H1 (cell line): ENCODE measurements around the gene HAVCR1.

Source experiments
- JUN ChIP-seq: IDR thresholded peaks from 2 replicates; pipeline ENCODE4 v1.6.1; 2011; ENCODE audit warnings: low read depth, mild to moderate bottlenecking, improper control_type of control experiment, low read length
- PHF8 ChIP-seq: fragments of 200-600 bp; sonication (generic); conservative IDR thresholded peaks from 2 replicates; pipeline ENCODE4 v1.7.1; 2012; ENCODE audit warnings: low read depth, mild to moderate bottlenecking, inconsistent platforms, low read length, moderate library complexity
- POLR2A ChIP-seq, 2 experiments: IDR thresholded peaks; 1 replicate in 1 of 2; 2 replicates in 1 of 2; pipeline ENCODE4 v1.6.1; 2011; ENCODE audit warnings: low read depth in 2 of 2, low read length in 2 of 2, mild to moderate bottlenecking in 2 of 2; ENCODE audit errors: control extremely low read depth in 1 of 2
- POLR2AphosphoS5 ChIP-seq: IDR thresholded peaks from 2 replicates; pipeline ENCODE4 v1.6.1; 2011; ENCODE audit warnings: low read depth, low read length
- SP1 ChIP-seq: IDR thresholded peaks from 2 replicates; pipeline ENCODE4 v1.6.1; 2011; ENCODE audit warnings: low read depth, low read length
- YY1 ChIP-seq: IDR thresholded peaks from 2 replicates; pipeline ENCODE4 v1.6.1; 2011; ENCODE audit warnings: low read depth, mild to moderate bottlenecking, low read length
- TF ChIP-seq, protein P1 (sequence below), 3 experiments: IDR thresholded peaks; 1 replicate in 2 of 3; 2 replicates in 1 of 3; pipeline versions ENCODE4 v1.5.1 to v1.6.1; 2011; ENCODE audit warnings: low read length in 3 of 3, mild to moderate bottlenecking in 3 of 3, inconsistent platforms in 2 of 3, low read depth in 1 of 3, moderate library complexity in 1 of 3; ENCODE audit not compliant: insufficient read depth in 1 of 3; ENCODE audit errors: control extremely low read depth in 1 of 3
- TF ChIP-seq, protein P2 (sequence below): IDR thresholded peaks from 2 replicates; pipeline ENCODE4 v1.6.1; 2012; ENCODE audit warnings: inconsistent platforms

DNA sequence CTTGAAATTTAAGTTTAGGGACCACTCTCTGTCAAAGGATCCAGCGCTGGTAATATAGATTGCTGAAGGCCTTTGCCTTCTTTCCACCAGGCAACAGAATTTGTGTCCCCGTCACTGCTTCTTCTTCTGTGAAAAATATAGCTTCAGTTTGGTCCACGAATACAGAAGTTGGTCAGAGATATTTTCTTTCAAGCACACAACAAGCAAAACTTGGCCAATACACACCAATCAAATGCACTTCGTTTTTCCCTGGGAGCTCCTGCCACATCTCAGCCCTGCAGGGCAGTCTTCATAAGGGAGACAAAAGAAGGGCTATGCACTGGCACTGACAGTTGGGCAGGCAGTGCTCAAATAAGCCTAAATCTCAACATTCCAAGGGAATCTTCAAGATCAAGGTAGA lies 27.0 kb upstream of the HAVCR1 start:
- TF ChIP-seq POLR2A (IDR thresholded peaks at IDR 0.05; ENCODE audit: control extremely low read depth in 1 of 2, low read depth in 2 of 2, low read length in 2 of 2) (no peak), JUN (no peak), YY1 (no peak), POLR2AphosphoS5 (no peak), PHF8 (no peak), SP1 (no peak)
- TF ChIP-seq, protein P1, sequence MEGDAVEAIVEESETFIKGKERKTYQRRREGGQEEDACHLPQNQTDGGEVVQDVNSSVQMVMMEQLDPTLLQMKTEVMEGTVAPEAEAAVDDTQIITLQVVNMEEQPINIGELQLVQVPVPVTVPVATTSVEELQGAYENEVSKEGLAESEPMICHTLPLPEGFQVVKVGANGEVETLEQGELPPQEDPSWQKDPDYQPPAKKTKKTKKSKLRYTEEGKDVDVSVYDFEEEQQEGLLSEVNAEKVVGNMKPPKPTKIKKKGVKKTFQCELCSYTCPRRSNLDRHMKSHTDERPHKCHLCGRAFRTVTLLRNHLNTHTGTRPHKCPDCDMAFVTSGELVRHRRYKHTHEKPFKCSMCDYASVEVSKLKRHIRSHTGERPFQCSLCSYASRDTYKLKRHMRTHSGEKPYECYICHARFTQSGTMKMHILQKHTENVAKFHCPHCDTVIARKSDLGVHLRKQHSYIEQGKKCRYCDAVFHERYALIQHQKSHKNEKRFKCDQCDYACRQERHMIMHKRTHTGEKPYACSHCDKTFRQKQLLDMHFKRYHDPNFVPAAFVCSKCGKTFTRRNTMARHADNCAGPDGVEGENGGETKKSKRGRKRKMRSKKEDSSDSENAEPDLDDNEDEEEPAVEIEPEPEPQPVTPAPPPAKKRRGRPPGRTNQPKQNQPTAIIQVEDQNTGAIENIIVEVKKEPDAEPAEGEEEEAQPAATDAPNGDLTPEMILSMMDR (IDR thresholded peaks at IDR 0.05; ENCODE audit: control extremely low read depth in 1 of 3, insufficient read depth in 1 of 3, low read depth in 1 of 3, low read length in 3 of 3), result no peak
- TF ChIP-seq, protein P2, sequence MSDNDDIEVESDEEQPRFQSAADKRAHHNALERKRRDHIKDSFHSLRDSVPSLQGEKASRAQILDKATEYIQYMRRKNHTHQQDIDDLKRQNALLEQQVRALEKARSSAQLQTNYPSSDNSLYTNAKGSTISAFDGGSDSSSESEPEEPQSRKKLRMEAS, result no peak
